ENCODE data around the gene OSBP2. TPM values are rescaled to one million over a fixed set of nuclear protein-coding genes. Genes with fewer than 3 reads are reported as not detected.
"Not testable (repeated sequence)": the region's sequence is repeated elsewhere in the genome, so short reads cannot be mapped to it uniquely, and the experiment has no call there.

The OSBP2 gene
- total RNA-seq, 1 experiment from 2014 or later: 2.7 TPM

DNA sequence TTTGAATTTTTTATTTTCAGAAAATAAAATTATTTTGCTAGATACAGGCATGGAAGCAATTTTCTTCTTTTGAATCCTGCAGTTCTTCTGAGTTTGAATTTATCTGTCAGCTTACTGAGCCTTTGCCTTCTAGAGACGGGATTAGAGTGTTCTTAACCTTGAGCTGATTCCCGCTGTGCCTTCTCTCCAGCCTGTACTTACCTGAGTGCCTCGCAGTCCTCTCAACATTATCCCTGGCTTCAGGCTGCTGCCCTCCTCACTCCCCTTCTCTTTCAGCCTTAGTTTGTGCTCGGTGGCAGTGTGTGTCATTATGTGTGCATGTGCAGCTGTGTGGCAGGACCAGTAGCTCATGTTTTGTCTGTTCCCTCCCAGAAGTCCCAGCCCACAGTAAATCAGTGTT is 24.3 kb downstream of the OSBP2 start:
- DNase-seq (ENCODE audit: low read depth): no peak

DNA sequence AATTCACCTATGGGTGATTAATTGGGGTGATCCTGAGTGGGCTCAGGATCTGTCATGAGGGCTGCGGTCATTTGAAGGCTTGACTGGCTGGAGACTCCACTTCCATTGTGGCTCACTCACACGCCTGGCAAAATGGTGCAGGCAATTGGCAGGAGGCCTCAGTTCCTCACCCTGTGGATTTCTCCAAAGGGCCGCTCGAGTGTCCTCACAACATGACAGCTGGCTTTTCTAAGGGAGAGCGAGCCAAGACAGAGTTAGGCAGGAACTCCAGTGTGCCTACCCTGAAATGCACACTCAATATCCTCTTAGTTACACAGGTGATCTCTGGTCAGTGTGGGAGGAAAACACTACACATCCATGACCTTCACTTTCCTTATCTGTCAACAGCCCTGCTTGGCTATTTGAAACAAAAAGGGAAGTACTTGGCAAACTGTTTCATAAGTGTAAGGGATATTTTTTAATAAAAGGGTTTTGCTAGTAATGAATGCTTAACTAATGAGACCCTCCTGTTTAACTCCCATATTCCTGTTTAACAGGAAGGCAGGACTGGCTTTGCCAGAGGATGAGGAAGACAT is 25.7 kb downstream of the OSBP2 start:
- no peak for DNase-seq (ENCODE audit: low read depth)

- DNase-seq (ENCODE audit: low read depth): no peak
Measured at GRCh38 chr22:30721741-30722140, 27.1 kb downstream of the OSBP2 start.

DNA sequence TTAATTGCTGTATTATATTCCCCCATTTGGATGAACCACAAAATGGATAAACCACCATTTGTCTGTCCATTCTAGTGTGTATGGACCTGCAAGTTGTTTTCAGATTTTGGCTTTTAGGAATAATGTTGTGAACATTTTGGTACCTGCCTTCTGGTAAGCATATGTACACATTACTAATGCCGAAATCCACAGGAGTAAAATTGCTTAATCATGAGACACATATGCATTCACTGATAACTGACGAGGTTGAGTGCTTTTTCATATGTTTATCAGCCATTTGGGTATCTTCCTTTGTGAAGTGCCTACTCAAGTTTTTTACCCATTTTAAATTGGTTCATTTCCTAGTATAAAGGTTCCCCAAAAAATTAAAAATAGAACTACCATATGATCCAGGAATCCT is 34.2 kb downstream of the OSBP2 start:
- DNase-seq (ENCODE audit: low read depth): no peak

DNA sequence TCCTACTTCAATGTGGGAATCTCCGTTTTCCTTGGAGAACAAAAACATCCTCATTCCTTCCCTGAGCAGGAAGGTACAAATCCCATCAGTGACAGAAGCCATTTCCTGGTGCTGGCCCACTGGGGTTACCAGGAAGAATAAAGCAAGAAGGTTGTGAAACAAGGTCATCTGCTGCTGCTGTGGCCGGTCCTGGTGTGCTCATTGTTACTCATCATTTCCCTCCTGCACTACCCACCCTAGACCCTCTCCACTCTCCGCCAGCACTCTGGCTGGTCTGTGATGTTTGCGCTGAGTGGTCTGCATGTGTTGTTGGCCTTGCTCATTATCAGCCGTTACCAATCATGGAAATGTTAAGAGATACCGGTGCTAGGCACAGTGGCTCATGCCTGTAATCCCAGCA is 37.0 kb downstream of the OSBP2 start:
- no peak for DNase-seq (ENCODE audit: low read depth)

DNA sequence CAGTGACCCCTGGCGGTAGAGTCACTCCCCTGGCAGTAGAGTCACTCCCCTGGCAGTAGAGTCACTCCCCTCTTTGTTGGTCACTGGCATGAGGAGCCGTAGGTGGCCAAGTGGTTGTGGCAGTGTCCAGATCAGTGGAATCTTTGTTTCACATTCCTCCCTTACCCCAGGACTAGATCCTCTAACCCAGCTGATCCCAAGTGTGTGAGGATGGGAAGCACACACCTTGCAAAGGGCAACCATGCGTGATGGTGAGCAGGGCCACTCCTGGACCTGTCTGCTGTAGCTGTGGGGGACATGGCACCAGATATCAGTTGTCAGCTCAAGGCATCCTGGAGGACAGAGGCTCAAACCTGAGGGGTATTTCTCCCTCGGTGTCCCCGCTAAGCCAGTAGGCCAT is 37.8 kb downstream of the OSBP2 start:
- no peak for DNase-seq (ENCODE audit: low read depth)

GRCh38 chr22:30733181-30733631 is 38.5 kb downstream of the OSBP2 start:
- DNase-seq (ENCODE audit: low read depth): peak; percentile 61

DNA sequence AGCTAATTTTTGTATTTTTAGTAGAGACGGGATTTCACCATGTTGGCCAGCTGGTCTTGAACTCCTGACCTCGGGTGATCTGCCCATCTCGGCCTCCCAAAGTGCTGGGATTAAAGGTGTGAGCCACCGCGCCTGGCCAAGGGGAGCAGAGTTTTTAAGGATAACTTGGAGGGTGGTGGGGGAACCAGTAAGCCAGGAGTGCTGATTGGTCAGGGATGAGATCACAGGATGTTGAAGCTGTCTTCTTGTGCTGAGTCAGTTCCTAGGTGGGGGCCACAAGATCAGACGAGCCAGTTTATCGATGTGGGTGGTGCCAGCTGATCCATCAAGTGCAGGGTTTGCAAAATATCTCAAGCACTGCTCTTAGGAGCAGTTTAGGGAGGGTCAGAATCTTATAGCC is 45.3 kb downstream of the OSBP2 start:
- DNase-seq (ENCODE audit: low read depth): not testable (repeated sequence)

DNA sequence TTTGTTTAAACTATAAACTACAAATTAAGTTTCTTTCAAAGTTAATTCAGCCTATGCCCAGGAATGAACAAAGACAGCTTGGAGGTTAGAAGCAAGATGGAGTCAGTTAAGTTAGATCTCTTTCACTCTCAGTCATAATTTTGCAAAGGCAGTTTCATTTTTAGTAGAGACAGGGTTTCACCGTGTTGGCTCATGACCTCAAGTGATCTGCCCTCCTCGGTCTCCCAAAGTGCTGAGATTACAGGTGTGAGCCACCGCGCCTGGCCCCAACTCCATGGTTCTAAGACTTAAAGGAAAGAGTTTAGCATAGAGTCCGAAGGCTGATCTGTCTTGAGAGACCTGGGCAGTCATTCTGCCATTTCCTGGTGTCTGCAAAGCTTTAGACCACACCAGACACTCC is 45.8 kb downstream of the OSBP2 start:
- DNase-seq (ENCODE audit: low read depth): not testable (repeated sequence)

DNA sequence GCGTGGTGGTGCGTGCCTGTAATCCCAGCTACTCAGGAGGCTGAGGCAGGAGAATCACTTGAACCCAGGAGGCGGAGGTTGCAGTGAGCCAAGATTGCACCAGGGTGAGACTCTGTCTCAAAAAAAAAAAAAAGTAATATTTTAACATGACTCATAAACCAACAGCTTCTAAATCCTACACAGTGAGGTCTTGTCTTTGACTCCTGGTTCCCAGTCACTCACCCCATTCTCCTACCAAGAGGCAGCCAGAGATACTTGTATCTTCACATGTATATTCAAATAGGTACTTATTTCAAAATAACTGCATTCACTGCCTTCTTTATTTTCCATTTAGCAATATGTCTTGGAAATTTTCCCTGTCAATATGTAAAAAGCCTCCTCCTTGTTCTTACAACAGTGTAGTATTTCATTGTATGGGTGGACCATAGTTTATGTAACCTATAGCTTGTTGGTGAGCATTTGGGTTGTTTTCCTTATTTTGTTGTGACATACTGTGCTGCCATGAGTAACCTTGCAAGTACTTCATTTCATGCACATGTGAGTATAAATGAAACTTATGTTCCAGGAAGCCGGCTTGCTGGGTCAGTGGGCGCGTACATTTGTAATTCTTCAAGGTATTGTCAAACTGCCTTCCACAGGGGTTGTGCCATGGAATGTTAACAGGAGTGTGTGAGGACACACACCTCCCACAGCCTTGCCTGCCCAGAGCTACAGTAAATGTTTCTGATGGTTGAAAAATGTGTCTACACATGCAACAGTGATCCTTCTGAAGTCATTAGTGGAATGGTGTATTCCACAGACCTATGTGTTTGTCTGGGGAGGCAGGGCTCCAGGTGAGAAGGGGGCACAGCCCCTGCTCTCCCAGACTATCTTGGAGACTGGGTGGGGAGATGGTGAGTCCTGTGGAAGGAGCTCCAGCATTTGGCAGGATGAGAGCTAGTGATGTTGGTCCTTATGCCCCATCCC is 47.9 kb downstream of the OSBP2 start:
- no peak for DNase-seq (ENCODE audit: low read depth)

DNA sequence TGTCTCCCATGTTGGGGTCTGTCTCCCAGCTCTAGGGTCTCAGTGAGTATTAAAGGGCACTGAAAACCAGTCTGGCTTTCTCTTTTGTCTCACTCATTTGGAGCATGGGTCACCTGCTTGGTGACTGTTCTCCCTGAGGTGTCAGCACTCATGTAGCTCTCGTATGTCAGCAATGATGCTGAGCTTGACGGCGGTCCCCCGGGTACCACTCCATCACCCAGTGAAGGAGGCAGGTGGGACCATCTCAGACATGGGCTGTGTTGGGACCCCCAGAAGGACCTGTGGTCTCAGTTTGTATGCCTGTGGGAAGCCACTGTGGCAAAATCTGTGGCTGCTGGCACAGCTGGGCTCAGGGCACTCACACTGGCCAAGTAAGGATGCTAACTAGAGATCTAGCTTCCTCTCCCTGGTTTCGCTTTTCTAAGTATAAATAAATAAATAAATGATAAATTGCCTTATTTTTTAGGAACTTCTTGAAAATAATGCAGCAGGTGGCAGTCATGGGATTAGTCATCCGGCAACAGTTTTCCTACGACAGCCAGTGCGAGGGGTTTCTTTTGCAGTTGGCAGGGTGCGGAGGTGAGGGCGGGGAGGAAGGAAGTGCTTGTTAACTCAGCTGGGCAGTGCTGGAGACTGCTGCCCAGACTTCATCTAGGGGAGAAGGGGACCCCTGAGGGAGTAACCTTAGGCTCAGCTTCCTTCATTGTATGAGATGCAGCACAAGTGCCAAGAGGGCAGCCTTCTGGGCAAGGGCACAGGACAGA is 48.8 kb downstream of the OSBP2 start:
- no peak for DNase-seq (ENCODE audit: low read depth)

- no peak for DNase-seq (ENCODE audit: low read depth)
Measured at GRCh38 chr22:30744224-30744623, 49.5 kb downstream of the OSBP2 start.

GRCh38 chr22:30747493-30747892 is 52.8 kb downstream of the OSBP2 start:
- DNase-seq (ENCODE audit: low read depth): no peak

GRCh38 chr22:30749272-30749671 is 54.6 kb downstream of the OSBP2 start:
- DNase-seq (ENCODE audit: low read depth): no peak

- DNase-seq (ENCODE audit: low read depth): no peak
Measured at GRCh38 chr22:30749849-30750248, 55.2 kb downstream of the OSBP2 start.

DNA sequence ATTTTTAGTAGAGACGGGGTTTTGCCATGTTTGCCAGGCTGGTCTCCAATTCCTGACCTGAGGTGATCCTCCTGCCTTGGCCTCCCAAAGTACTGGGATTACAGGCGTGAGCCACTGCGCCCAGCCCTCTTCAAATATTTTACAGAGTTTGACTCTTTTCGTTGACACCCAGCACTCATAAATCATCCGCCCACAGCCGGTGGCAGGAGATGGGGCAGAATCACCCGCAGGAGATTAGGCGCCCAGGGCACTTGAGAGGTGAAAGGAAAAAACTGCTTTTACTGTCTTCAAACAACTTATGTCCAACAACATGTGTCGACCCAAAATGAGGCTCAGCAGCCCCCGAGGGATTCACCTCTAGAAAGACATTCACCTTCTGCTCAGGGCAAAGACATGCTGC is 56.9 kb downstream of the OSBP2 start:
- DNase-seq (ENCODE audit: low read depth): no peak

GRCh38 chr22:30752771-30753170 is 58.1 kb downstream of the OSBP2 start:
- no peak for DNase-seq (ENCODE audit: low read depth)

GRCh38 chr22:30753701-30754100 is 59.0 kb downstream of the OSBP2 start:
- DNase-seq (ENCODE audit: low read depth): no peak

- DNase-seq (ENCODE audit: low read depth): no peak
Measured at GRCh38 chr22:30754521-30754920, 59.8 kb downstream of the OSBP2 start.

GRCh38 chr22:30754971-30755758 is 60.5 kb downstream of the OSBP2 start:
- peak; percentile 67 for DNase-seq (ENCODE audit: low read depth)

DNA sequence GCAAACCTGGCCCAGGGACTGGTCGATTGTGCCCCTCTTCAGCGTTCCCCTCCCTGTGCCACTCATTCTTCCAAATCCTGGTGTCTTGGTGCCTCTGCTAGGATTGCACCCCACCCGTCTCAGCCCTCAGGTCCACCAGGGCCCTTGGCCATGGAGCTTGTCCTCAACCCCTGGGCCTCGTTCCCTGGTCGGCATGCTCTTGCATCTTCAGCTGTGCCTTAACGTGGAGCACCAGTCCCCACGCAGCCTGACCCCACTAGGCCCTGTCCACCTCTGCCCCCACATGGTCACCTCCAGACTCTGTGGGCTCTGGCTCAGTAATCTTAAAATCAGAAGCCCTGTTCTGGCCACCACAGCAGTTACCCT is 61.1 kb downstream of the OSBP2 start:
- no peak for DNase-seq (ENCODE audit: low read depth)
